DMS53 treated with DMSO at 0.1 percent for 48 hours (cell line): ENCODE results near the gene GPR31.
A peak's percentile ranks its signal among the peaks of the same experiment; 100 is the strongest.
"Not testable (repeated sequence)": the region's sequence is repeated elsewhere in the genome, so short reads cannot be mapped to it uniquely, and the experiment has no call there.

Experiments
- DNase-seq: peaks from one replicate; lab custom pipeline; 2025; ENCODE audit not compliant: unreplicated experiment; lab: John Stamatoyannopoulos, UW

GPR31 gene

DNA sequence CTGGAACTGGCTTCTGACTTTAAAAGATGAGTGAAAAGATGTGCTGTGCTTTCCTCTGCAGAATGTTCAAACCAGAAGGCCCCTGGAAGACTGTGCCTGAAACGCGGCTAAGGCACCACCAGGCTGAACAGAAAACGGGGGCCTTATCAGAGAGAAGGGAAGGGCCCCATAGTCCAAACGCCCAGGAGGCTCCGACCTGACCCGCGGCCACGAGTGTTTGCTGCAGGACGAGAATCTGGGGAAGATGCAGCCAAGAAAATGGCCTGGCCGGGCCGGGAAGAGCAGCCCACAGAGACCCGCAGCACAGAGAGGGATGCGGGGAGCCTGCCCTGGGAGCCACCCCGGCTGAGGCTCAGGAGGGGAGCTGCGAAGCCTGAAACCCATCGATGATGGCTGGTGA lies 10.5 kb upstream of the GPR31 start:
- not testable (repeated sequence) for DNase-seq

DNA sequence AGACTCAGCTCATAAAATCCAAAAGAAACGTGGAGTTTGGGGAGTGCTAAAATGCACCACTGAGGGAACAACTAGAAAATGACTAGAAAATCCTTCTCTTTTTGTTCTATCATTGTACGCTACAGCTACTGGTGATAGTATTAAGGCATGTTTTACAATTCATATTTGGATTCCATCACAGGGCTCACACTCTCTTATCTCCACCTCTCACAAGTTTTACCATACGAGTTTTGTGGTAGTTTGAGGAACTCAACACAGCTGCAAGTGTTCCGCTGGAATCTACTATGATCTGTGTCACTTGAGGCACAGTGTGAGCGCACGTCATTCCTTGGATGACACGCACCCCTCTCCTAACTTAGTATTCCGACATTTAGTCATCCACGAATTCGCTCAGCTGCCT lies 9.9 kb upstream of the GPR31 start:
- not testable (repeated sequence) for DNase-seq

DNA sequence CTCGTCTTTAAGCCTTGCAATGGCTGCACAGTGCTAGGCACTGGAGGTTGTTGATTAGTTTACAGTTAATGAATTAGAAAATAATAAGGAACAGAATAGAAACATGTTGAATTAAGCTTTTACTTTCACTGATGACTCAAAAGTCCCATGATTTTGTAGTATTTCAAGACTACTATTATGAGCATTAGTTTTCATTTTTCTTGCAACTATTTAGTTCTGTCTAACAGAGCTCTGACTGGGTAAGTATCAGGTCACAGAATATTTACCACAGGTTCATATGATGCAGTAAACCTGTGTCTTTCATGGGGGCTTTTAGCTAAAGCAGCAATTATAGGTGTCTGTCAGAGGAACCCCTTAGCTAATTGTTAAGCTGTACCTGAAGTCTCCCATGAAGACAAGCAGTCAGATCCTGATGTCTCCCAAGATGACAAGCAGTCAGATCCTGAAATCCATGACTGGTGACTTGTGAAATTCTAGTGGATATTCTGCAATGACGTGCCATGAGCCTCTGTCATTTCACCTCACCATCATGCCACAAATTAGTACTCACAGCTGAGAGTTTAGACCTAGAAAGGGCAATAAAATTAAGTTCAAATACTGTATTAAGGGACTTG lies 8.2 kb upstream of the GPR31 start:
- no peak for DNase-seq

DNA sequence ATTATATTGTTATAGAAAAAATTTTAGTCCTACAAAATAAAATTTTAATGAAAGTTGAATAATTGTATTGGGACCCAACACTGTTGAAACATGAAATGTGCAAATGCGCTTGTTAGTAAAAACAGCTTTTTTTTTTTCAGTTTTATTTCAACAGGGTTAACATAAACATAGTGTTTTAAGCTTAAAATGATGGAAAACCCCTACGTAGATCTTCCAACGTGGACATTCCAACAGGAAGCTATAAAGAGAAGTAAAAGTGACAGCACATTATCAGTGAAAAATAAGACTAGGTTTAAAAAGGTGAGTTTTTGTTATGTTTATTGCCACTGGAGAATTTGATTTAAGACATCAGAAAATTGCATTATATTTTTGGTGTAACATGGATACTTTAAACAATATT lies 6.5 kb upstream of the GPR31 start:
- no peak for DNase-seq

DNA sequence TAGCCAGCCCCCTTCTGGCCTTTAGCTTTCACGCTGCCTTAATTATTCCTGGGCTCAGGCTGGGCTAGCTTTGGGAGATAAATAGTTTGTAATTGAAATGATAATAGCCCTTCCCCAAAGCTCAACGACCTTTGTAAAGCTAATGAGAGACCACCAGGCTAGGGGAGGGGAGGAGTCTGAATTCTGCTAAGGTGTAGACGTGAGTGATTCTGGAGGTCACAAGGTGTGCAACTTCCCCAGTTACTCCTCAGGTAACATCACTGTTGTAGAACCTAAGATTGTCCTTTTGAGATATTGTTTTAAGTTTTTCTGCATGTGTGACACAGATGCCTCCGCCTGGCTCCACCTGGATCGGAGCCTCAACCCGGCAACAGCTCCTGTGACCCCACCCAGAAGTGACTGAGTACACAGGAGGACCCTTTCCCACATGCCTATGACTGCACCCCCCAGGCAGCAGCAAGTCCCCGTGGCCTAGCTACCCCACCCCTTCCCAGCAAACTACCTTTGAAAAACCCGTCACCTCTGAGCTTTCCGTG lies 5.8 kb upstream of the GPR31 start:
- DNase-seq: no peak

GRCh38 chr6:167162591-167162990 lies 4.8 kb upstream of the GPR31 start:
- DNase-seq: no peak

GRCh38 chr6:167161851-167162467 lies 4.2 kb upstream of the GPR31 start:
- DNase-seq: no peak

- DNase-seq: no peak
Observed at GRCh38 chr6:167157414-167157813, 366 bp downstream of the GPR31 start.

DNA sequence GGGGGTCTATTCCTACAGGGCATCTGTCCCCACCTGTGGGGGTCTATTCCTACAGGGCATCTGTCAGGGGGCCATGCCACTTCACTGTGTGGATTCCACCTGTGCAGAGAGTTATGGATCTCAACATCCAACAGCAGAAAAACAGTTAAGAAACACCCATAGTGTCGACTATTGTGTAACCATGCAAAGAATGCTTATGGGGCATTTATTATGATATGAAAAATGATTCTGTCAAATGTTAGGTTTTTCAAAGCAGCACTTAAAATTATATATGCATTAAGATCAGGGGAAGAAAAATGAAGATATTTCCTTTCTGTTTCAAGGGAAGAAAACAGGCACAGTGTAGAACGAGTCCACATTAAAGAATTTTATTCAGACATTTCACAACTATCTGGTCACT lies 2.9 kb downstream of the GPR31 start:
- no peak for DNase-seq

DNA sequence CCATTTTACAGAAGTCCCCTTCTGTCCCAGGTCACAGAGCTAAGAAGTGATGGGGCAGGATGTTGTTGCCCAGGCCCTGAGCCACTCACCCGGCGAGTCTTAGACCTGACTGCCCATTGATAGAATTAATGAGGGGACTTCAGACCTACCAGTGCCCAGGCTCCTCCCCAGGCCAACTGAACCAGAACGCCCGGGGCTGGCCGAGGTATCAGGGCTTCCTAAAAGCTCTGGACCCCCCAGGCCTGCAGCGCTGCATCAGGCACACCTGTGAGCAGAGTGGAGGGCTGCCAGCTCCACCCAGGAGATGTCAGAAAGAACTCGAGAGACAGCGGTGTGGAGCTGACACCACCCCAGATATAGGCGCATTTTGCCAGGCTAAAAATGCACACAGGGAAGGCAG lies 3.5 kb downstream of the GPR31 start:
- no peak for DNase-seq

DNA sequence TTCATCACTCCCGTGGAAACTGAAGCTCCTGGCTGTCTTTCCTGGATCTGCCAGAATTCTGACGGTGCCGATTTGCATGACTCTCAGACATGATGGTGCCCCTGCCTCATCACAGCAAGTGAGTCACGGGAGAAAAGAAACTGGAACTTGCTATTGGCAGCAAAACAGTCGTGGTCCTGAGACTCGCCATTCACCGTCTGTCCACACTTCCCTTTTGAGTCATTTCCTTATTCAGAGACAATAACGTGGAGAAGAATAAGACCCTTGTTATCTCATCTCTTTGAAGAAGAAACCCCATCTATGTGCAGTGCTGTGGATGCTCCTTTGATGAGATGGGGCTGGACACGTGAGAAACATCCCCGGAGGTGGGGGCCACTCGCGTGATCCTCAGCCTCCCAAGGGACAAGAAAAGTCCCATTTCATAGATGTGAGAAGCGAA lies 4.2 kb downstream of the GPR31 start:
- DNase-seq: no peak

GRCh38 chr6:167152862-167153261 lies 4.9 kb downstream of the GPR31 start:
- no peak for DNase-seq

DNA sequence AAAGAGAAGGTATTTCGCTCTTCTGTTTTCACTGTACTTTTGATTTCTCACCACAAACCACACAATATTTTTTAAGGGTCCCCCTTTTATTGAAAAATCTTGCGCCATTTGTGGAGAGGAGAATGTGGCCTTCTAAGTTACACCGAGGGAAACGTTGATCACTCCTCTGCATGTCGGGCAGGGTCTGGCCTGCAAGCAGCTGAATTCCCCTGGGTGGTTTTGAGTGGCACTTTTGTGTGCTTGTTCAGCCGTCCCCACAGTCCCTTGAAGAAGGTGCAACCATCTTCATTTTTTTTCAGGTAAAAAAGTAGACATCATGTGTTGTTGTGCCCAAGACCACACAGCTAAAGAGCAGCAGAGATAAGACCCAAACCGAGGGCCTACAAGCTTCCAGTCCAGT lies 6.1 kb downstream of the GPR31 start:
- no peak for DNase-seq

GRCh38 chr6:167150941-167151549 lies 6.7 kb downstream of the GPR31 start:
- no peak for DNase-seq

- no peak for DNase-seq
Observed at GRCh38 chr6:167148997-167149396, 8.8 kb downstream of the GPR31 start.

DNA sequence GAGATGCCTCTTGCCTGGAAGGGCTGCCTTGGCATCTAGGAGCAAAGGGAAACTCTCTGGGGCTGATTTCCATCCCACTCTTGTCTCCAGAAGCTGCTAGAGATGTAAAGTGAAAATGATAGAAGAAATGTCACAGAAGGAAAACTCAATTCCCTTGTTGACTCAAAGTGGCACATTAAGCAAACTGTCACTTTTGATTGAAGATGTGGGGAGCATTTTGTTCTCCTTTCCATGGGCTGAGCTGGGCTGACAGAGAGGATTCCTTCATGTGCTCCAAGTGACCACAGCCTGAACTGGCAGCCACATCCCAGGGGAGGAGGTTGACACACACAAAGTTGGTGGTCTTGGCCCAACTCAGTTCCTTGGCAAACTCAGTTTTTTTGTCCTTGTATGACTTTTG lies 9.8 kb downstream of the GPR31 start:
- no peak for DNase-seq

GRCh38 chr6:167146977-167147376 lies 10.8 kb downstream of the GPR31 start:
- DNase-seq: no peak

- DNase-seq: no peak
Observed at GRCh38 chr6:167146135-167146534, 11.6 kb downstream of the GPR31 start.

- DNase-seq: no peak
Observed at GRCh38 chr6:167145461-167145860, 12.3 kb downstream of the GPR31 start.

GRCh38 chr6:167143041-167143440 lies 14.7 kb downstream of the GPR31 start:
- DNase-seq: no peak

DNA sequence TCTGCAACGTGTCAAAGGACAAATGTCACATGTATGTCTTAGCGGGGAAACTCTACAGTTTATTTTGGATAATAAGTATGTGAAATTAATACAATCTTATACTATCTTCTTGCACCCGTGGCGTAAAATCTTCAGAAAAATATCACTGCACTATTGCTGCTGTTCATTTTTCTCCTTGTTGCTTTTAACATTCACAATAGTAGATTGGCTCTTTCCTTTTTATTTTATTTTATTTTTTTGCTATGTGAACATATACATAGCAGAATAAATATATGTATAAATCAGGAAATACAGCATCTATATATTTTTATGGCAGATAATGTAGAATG lies 15.4 kb downstream of the GPR31 start:
- no peak for DNase-seq

DNA sequence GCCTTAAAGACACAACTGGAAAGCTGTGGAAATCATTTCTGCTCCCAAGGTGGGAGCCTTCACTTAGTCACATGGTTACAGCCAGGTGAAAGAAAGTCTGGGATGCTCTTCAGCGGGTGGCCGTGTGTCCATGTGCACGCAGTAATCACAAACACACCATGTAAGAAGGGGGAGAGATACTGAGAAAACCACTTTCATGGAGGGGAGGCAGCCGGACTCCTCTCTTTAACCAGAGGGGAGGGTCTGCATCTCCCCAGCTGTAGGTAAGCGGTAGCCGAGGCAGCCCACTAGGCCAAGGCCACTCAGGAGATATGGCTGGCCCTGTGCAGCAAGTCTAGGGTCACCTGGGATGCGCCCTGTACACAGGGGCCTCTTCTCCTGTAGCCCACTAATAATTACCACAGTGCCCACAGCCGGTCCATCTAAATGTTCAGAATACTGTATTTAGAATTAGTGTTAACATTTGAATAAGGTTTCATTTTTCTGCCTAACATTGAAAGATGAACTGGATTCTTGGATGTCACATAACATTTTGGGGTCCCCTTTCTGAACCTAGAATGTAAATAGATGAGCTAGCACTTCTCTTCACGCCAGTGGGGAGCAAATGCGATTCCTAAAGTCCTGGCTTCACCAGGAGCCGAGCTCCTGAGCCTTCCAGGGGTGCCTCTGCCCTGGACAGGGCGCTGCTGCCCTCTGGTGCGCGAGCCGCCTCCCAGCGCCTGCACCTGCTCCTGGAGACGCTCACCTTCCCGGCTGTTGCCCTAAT lies 15.9 kb downstream of the GPR31 start:
- peak; percentile 61 for DNase-seq
